AG20443 (cell line): Measurements from ENCODE around the gene RAB40B.
"Not testable (repeated sequence)": the region's sequence is repeated elsewhere in the genome, so short reads cannot be mapped to it uniquely, and the experiment has no call there.

Experiments used
- DNase-seq: peaks from one replicate; pipeline ENCODE4 v3.0.0; 2012; ENCODE audit warnings: low spot score, mixed read lengths

RAB40B gene, protein sequence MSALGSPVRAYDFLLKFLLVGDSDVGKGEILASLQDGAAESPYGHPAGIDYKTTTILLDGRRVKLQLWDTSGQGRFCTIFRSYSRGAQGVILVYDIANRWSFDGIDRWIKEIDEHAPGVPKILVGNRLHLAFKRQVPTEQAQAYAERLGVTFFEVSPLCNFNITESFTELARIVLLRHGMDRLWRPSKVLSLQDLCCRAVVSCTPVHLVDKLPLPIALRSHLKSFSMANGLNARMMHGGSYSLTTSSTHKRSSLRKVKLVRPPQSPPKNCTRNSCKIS

DNA sequence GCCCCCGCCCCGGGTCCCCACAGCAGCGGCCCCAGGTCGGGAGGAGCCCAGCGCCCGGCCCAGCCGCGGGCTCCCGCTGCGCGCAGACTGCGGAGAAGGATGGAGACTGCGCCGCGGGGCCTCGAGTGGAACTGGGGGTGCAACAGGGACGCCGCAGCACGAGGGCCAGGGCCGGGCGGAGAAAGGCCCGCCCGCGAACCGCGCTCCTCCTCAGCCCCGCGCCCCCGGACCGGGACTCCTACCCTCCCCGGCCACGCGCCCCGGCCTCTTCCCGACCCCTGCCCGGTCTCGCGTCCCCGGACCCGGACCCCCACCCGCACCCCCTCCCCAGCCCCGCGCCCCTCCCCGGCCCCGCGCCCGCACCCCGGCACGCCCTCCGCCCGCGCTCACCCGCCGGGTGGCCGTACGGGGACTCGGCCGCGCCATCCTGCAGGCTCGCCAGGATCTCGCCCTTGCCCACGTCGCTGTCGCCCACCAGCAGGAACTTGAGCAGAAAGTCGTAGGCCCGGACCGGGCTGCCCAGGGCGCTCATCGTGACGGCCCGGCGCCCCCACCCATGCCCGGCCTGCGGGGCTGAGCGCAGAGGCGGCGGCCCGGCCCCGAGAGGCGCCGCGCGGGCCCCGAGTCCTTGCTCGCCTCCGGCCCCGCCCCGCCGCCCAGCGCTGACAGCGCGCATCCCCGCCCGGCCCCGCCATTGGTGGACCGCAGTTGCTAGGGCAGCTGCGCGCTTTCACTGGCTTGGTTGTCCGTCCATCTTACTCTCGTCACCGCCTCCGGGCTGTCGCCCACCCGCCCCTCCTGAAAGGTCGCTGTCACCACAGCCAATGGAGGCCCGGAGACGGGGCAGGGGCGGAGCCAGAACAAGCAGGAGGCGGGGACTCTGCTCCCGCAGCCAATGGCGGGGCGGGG, at the start of gene RAB40B:
Gene RAB40B (minus strand): TSS at position 634 of the 909 bp plus-strand sequence. CDS start 102 bp downstream, at position 532.
- peak; percentile 99 for DNase-seq

DNA sequence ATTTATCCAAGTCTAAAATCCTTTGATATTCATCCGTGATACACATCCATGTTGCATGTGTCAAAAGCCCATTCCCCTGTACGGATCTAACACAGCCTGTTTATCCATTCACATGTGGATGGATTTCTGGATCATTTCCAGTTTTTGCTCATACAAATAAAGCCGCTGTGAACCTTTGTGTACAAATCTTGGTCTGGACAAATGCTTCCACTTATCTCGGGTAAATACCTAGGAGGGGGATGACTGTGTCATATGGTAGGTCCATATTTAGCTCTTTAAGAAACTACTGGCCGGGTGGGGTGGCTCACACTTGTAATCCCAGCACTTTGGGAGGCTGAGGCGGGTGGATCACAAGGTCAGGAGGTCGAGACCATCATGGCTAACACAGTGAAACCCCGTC, 47.0 kb upstream of the RAB40B start:
- DNase-seq, result no peak

DNA sequence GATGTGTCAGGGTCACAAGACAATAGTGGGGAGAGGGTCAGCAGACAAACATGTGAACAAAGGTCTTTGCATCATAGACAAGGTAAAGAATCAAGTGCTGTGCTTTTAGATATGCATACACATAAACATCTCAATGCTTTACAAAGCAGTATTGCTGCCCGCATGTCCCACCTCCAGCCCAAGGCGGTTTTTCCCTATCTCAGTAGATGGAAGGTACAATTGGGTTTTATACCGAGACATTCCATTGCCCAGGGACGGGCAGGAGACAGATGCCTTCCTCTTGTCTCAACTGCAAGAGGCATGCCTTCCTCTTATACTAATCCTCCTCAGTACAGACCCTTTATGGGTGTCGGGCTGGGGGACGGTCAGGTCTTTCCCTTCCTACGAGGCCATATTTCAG, 46.2 kb upstream of the RAB40B start:
- DNase-seq, result not testable (repeated sequence)

DNA sequence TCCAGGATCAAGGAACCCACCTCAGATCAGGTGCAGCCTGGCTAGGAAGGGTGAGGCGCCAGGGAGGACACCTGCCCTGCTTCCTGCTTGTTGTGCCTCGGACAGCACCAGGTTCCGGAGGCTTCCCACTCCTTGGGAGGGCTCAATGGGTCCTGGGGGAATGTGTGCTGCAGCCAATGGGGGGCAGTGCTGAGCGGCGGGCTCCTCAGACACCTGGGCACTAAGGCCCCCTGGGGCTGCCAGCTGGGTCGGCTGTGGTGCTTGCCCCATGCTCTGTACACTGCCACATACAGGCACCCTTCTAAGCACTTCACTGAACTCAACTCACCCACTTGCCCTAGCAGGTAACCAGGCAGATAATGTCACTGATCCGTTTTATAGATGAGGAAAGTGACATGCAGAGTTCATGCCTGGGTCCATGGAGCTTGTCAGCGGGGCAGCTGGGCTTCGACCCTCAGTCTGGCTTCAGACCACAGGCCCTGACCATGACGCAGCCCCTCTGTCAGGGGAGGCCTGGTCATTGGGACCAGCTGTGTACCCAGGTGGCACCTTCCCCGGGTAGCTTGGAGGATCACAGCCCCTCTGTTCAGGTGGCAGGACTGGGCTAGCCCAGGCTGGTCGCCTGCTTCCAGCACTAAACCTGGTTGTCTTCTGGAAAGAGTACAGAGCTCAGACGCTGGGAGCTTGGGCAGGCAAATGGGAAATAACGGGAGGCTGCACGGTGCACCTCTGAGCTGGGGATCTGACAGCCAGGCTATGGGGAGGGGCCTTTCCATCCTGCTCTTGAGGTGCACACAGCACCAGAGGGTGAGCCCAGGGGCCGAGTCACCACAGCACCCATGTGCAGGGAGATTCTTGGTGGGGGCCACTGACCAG, 45.1 kb upstream of the RAB40B start:
- no peak for DNase-seq

DNA sequence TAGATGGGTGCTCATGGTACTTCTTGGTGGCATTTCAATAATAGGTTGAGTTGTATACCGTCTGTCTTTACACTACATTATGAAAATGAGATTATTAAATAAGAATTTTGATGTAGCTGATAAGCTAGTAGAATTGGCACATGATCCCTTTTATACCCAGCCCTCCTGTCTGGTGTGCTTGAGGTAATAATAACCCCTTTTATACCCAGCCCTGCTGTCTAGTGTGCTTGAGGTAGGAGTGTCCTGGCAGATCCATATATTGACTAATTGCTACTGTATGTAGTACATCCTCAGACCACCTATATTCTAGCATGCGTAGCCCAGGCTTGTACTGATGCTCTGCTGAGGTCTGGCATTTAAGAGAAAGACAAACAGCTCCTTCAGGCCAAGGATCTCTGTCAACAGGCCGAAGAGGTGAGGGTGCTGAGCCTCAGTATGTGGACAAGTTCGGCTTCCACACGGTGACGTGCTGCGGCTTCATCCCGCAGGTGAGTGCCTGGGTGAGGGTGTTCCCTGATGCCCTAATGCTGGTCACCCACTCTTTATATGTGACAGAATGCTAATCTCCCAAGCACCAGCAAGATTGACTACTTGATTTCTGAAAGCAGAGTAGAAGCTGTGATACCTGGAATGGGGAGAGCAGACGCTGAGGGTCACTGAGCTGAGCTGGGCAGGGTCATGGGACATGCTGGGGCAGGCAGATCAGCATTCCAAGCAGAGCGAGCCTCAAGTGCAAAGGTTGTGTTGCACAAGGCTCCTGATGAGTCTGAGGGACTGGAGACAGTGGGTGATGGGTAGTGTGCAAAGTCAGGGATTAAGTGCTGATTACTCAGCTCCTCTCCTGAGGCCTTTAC, 42.6 kb upstream of the RAB40B start:
- no peak for DNase-seq

DNA sequence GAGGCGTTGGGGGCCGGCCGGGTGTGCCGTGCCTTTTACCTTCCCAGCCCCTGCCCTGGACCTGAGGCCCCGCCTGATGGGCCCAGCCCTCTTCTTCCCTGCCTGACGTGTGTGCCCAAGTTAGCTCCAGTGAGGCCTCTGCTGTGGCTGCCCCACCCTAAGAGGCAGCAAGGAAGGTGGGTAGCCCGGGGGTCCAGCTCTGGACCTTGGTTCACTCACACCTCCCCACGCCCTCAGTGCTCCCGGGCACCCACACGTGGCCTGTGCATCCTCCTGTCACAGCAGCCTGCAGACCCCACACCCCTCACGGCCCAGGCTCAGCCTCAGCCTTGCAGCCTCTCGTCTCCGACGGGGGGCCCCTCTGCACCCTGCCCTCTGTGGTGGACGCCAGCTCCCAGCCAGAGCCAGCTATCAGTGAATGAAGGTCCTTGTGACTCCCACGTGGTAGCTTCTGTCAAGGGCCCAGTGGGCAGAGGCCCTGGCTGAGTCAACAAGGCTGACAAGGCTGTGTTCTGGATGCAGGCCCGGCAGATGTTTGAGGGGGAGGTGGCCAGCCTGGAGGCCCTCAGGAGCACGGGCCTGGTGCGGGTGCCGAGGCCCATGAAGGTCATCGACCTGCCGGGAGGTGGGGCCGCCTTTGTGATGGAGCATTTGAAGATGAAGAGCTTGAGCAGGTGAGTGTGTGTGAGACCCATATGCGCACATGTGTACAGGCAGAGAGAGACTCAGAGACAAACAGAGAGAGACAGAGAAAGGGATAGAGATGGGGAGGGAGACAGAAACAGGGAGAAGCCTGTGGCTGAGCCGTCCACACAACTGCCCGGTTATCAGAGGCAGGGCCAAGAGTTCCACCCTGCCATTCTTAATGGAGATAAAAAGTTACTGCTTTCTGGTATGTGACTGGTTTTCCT, 39.7 kb upstream of the RAB40B start:
- peak; percentile 18 for DNase-seq

DNA sequence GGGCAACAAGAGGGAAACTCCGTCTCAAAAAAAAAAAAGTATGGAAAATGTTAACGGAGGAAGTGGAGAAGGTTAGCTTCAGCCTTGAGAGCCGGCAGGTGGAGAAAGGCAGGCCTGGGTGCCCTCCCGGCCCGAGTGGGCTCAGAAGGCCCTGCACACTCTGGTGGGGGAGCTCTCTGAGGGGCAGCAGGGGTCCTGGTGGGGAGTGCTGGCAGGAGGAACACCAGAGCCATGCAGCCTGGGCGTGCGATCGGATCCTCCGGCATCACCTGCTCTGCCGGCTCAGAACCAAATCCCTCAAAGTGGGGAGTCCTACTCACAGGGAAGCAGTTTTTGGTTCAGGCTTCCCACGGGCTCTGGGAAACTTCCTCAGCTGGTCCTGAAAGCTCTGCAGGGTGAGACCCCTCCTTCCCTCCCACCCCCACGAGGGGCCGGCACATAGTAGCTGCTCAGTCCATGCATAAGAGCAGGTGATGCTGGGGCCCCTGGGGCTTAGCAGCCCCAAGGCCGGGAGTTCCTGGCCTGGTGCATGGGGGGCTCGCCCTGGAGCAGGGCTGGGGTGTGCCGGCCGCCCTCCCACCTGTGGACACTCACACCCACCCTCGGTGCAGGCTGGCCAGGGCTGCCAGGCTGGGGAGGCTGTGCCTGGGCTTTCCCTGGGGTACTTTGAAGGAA, 38.1 kb upstream of the RAB40B start:
- DNase-seq, result peak; percentile 3

DNA sequence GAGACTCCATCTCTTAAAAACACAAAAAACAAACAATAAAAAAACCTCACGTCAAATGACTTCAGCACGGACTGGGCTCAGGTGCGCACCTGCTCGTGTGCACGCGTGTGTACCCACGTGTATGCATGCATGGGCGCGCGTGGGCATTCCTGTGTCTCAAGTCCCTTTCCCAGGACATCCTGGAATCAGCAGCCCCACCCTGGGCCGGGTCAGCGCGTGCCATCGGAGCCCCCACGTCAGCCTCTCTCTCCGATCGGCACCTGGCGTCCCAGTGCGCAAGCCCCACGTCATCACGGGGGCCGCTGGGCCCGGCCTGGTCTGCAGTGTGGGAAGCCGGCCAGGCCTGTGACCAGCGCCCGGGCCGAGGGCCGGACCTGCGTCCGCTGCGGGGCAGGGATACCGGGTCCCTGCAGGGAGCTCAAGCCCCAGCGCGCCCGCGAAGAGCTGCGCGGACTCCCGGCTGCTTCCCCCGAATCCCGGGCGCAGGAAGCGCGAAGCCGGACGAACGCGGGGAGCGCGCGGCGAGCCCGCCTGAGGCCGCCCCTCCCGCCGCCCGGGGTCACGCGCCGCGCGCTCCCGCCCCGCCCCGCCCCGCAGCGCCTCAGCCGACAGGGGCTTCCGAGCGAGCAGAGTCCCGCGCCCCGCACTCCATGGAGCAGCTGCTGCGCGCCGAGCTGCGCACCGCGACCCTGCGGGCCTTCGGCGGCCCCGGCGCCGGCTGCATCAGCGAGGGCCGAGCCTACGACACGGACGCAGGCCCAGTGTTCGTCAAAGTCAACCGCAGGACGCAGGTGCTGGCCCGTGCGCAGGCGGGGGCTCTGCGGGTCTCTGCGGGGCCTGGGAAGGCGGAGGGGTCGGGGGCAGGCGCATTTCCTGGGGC, 36.7 kb upstream of the RAB40B start, which contains the start of gene FN3K:
Gene FN3K (plus strand): TSS at position 629 of the 880 bp plus-strand sequence. CDS start 22 bp downstream, at position 651.
- DNase-seq, result peak; percentile 86

DNA sequence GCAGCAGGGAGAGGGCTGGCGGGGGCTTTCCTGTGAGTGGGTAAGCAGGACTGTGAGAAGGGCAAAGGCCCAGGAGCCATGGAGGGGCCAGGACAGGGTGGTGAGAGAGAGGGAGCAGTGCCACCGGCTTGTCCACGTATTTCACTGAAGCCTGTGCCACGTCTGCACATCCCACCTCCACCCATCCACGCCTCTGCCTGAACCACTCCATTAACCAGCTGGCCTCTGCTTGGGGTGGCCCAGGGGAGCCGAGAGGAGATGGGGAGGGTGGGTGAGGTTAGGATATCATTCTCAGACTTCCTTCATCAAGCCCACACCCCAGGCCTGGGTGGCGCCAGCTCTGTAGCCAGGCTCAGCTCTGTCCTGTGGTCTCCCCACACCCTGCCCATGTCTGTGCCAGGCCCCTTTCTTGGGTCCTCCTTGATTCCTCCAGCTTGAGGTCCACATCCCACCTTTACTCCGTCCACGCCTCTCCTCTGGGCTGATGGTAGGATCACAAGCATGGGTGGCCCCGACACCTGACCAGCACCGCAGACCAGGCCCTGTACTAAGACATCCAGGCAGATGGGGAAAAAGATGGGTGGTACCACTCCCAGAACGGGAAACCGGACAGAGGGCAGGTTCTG, 33.7 kb upstream of the RAB40B start:
- no peak for DNase-seq

DNA sequence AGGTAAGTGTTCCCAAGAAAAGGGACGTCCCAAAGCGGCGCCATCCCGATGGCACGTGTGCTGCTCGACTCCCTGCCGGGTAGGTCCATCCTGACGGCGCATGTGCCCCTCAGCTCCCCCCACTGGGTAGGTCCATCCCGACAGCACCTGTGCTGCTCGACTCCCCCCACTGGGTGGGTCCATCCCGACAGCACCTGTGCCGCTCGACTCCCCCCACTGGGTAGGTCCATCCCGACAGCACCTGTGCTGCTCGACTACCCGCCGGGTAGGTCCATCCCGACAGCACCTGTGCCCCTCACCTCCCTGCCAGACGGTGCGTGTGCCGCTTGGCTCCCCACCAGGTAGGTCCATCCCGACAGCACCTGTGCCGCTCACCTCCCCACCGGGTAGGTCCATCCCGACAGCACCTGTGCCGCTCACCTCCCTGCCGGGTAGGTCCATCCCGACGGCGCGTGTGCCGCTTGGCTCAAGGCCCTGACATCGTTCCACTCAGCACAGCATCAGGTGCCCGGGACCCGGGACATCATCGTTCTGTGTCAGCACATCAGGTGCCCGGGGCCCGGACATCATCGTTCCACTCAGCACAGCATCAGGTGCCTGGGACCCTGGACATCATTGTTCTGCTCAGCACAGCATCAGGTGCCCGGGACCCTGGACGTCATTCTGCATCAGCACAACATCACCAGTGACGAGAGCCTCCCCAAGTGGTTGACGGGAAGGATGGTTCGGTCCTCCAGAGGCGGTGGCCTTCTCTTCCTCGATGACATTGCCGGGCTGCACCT, 31.2 kb upstream of the RAB40B start:
- no peak for DNase-seq

DNA sequence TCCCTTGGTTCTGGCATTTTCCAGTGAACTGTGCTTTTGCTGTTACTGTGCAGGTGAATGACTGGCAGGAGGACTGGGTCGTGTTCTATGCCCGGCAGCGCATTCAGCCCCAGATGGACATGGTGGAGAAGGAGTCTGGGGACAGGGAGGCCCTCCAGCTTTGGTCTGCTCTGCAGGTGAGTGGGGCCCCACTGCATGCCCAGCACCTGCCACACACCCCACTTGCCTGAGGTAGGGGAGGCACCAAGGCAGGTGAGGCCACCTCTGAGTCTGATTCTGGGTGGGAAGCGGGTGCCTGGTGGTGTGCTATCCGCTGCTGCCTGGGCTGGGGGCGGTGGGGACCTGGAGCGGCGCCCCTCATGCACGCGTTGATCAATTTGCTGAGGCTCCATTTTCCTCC, 27.9 kb upstream of the RAB40B start:
- DNase-seq, result no peak

DNA sequence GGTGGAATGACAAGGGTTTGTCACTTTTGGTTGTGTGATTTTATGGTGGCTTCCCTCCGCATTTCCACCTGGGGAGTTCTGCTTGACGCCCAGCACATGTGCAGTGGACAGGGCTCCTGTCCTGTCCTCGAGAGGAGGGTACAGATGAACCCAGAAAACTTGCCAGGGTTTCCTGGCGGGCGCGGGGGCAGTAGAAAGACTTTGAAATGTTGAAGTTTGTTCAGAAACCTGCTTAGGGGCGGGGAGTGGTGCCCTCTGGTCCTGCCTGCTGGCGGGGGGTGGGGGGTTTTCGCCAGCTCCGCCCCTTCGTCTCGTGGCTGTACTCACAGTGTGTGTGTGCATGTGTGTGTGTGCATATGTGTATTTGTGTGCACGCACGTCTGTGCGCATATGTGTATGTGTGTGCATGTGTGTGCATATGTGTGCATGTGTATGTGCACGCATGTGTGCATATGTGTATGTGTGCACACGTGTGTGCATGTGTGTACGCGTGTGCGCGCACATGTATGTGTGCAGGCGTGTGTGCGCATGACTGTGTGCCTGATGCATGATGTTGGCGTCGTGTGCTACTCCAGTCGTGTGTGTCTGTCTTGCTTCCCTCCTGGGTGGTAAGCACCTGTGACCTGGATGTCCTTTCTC, 24.8 kb upstream of the RAB40B start:
- DNase-seq, result no peak

DNA sequence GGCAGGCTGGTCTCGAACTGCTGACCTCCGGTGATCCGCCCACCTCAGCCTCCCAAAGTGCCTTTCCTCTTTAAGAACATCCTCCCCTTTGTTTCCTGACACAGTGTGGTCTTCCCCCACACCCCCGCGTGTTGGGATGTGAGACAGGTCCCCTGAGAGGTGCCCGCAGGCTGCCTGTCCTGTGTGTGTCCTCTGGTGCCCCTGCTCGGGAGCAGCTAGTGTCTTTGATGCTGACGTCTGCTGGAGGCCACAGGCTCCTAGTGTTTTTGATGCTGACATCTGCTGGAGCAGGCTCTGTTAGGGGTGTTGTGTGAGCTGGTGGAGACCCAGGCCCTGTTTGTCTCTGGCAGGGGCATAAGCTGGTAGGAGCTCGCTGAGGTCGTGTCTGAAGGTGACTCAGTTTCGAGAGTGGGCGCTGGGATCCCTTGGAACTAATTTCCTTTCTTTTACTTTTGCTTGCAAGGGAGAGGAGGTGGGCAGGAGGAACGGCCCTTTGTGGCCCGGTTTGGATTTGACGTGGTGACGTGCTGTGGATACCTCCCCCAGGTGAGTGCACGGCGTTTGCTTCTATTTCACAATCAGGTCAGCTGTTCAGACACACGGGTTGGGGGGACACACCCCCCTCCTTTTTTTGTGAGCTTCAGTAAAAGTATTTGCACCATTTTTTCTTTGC, 24.0 kb upstream of the RAB40B start:
- DNase-seq, result no peak

DNA sequence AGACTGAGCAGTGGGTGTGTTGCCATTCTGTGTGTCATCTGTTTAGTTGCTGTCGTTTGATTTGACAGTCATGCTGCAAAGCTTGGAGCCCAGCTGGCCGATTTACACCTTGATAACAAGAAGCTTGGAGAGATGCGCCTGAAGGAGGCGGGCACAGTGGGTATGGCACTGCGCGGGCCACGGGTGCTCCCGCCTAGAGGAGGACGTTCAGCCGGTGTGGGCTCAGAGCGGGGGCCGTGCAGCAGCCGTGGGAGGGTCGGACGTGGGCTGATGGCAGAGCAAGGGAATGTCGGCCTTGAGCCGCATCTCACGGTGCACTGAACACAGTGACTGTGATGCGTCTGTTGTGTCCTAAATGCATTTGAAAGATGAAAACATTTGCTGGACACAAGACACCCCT, 21.7 kb upstream of the RAB40B start:
- no peak for DNase-seq

DNA sequence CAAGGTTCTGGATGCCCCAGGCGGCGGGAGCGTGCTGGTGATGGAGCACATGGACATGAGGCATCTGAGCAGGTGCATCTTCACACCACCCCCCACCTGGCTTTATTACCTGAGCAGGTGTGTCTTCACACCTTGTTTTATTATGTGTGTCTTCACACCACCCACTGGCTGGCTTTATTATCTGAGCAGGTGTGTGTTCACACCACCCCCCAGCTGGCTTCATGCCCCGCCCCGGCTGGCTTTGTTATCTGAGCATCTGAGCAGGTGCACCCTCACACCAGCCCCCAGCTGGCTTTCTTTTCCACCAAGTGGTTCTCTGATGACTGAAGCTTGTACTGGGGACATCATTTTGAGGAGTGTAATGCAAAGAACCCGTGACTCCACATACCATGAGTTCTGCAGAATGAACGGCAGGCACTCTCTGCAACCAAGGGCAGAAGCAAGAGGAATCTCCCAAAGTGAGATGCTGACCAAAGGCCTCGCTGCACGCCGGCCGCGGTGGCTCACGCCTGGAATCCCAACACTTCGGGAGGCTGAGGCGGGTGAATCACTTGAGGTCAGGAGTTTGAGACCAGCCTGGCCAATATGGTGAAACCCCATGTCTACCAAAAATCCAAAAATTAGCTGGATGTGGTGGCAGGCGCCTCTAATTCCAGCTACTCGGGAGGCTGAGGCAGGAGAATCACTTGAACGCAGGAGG, 20.6 kb upstream of the RAB40B start:
- DNase-seq, result no peak
